Kasumi-1 (cell line): ENCODE data around the gene KLRG1.
A peak's percentile ranks its signal among the peaks of the same experiment; 100 is the strongest.

Experiments used
- DNase-seq, 2 experiments: peaks; one replicate each; lab custom pipeline; 2025; lab: John Stamatoyannopoulos, UW

Gene KLRG1

DNA sequence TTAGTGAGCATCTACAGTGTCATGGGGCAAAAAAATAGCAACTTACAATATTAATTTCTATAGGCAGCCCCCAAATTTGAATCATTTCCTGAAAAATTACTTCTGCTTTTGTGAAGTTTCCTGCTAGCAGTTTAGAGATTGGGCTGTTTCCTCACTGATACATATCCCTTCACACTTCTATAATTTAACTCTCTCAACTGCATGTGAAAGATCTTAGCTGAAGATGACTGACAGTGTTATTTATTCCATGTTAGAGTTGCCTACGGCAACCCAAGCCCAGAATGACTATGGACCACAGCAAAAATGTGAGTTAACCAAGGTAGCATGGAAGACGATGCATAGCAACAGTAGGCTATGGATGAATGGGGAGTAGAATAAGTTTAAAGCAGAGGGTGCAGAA, at the start of gene KLRG1:
TSS of gene KLRG1 (plus strand) at position 134 of the 400 bp plus-strand sequence. CDS start at position 224, 90 bp downstream.
- DNase-seq: peak; percentile 54 to 59

DNA sequence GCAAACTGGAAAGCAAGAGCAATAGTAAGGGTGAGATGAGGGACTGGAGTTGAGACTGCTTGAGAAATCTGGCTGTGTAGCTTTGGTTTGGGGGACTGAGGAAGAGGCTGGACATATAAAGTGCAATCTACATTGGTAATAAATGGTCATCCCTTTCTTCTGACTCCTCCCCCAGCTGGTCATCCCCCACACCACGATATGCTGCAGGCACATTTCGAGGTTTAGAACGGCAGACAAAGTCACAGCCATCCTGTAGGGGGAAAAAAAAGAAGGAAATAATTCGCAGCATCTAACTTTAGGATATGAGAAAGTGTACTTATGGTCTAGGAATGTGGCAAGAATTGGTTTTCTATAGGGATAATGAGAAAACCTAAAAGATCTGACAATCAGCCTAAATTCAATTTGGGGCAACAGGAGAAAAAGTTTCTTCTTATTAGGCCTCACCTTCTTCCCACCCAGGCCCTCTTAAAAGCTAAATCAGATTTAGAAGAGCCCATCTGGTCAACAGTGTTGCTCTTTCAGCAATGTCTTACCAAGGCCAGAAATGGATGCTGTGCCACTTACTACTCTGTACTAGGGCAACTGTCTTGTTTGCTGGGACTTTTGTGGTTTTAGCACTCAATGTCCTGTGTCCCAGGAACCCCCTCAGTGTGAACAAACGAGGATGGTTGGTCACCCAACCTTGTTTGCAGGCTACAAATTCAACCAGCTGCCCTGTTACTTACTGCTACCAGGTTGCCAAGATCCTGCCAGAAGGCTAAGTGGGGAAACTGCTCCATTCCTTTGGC, 47.5 kb upstream of the KLRG1 start:
- no peak for DNase-seq

DNA sequence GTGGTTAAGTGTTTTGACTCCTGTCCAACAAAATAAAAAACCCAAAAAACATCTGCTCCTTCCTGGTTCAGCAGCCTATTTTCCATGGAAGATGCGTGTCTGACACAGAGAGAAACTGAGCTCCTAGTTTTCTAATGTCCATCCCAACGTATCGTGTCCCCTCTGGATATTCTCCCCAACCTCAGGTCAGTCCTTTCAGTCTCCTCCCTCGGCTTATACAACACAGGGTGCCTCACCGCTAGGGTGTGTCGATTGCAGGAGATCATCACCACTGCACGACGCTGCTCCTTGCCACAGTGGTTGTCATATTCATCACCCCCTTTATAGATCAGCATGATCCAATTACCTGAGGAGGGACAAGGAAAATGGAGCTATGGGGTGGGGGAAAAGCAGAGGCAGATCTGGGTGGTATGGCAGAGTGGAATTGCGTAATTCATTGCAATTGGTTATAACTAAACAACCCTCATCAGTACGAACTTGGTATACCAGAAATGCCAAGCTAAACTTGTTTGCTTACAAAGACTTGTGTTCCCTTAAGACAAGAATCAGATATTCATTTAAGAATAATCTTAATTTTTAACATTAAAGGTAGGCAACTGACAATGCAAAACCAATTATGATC, 45.7 kb upstream of the KLRG1 start:
- no peak for DNase-seq

DNA sequence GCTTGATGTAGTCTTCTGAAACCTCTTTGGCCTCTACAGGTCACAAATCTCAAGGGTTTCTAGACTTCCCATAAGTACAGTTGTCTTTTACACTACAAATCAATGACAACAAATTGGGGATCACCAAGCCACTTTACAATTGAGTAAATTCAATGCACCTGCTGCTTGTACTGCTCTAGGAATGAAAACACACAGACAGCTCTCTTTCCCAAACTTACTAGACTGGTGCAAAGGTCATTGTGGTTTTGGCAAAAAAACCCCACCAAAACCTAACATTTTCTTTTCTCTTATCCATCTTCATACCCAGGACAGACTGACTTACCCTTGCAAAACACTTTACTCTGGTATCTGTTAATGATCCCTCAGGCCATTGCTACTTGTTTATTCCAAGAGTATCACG, 42.6 kb upstream of the KLRG1 start:
- DNase-seq: no peak

DNA sequence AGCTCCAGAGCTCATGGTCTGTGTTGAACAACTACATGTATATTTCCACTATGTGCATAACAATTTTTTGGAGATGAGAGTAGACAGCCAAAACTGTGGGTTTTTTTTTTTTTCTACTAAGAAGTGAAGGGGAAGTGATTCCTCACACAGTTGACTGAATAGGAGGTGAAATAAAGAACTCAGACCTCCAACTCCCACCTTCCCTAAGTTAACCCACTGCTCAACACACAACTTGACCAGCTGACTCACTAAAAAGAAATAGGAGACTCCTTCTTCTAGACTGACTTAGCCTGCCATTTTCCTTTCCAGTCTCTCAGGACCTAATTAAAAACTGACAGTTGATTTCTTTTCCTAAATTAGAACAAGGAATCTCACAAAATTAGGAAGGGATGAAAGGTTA, 41.6 kb upstream of the KLRG1 start:
- DNase-seq: no peak

DNA sequence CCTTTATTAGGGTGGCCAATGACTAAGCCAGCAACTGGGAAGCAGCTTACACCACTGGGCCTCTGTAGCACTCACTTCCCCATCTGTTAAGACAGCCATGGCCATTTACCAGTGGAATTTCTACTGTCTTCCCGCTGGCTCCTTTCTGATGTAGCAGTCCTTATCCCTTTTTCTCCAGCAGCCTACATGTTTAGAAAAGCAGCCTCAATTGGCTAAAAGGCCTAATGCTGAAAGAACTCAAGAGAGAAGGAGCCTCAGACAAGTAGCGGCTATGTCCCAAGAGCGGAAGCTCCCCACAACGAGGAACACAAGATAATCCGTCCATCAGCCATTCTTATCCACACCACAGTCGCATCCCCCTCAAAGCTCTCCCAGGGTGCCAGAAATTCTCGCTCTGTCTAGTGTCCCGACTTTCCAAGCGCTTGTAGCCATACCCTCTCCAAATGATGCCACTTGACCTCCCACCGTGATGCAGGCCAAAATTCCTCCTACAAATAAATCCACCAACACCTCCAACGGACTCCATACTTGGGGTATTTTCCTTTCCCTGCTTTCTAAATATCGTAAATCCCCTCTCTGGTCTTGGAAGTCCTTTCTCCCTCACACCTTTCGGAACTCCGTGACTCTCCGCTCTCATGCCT, 40.5 kb upstream of the KLRG1 start:
- DNase-seq: peak; percentile 39 to 50

DNA sequence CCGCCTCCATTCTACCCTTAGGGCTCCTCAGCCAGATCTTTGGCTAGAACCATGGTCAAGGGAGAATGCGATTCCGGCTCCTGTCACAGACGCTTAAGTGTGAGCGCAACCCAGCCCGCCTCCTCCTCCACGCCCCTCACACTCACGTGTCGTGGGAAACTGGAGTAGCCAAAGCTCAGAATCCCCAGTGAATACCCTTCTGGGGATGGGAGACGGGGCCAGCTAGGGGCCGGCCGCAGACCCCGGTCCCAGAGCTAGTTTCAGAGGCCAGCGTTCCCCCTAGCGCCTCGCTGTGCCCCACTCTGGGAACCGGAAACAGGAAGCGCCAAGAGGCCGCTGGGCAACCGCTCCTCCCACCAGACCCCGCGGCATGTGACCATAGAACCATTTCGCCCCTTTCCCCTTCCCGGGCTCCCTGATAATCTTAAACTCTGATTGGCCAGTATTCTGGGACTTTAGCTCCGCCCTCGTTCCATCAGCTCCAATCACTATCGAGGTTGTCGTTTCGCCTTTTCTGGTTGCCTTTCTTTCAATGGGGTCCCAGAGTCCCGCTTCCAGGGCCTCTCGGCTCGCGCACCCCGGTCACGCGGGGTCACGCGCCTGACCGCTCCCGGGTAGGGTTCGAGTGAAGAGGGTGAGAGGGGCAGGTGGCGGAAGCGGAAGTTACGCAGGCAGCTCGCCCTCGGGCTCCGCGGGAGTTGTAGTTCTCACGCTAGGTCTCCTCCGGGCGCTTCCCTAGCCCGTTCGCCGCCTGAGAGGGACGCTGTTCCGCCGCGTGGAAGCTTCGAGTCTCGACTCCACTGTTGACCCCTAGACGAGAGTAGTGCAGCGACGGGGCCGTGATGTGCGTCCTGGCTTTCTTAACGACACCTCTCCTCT, 39.8 kb upstream of the KLRG1 start, which contains the start of gene M6PR:
TSS of gene M6PR (minus strand) at position 304 of the 879 bp plus-strand sequence. CDS start 3,241 bp downstream, outside the sequence.
- peak; percentile 95 to 96 for DNase-seq

DNA sequence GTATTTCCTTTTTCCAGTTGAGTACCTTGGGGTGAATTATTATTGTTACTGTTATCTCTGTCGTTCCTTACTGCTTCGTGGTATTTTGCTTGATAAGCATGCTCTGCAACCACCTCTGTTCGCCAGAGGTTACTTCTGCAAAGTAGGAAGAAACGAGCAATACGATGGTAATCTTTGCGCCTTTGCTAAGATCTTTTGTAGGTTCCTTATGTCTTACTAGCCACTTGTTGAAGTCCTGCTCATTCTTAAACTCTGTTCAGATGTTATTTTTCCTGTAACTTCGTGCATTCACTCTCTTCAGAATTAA, 39.2 kb upstream of the KLRG1 start:
- no peak for DNase-seq

DNA sequence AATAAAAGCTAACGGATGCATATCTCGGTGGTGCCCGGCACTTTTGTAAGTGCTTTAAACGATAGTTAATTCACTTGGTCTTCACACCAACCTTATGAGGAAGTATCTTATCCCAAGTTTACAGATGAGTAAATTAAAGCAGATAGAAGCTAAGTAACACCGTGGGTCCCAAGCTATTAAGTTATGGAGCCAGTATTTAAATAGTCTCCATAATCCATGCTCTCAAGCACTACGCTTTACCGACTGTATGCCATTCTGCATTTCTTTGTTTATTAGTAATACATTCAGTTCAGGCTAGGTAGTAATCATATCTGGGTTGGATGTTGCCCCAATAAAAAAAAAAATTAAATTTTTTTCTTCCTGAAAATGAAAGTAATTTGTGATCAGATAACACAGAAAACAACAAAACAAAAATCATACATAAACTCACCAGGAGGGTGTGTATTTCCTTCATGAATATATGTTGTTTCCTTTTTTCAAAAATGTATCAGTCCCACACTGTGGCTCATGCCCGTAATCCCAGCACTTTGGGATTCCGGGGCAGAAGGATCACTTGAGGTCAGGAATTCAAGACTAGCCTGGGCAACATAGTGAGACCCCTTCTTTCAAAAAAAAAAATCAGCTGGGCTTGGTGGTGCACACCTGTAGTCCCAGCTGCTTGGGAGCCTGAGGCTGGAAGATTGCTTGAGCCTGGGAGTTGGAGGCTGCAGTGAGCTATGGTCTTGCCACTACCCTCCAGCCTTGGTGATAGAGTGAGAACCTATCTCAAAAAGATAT, 38.5 kb upstream of the KLRG1 start:
- DNase-seq: peak in 1 of 2 experiments; percentile 22

DNA sequence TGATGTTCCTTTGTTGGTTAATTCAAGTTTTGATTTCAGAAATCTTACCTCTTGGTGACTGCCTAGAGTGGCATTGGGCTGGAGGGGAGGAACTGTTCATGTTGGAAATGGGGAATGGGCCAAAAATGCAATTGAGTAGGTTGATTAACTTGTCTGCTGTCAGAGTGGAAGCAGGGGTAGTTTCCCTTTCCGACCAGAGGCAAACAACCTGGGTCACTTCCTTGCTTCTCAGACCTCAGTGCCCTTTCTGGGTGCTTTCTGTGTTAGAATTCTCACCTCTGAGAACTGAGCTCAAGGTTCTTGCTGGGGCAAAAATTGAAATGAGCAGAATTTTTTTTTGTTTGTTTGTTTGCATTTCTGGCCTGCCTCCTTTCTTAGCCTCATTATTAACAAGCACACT, 37.6 kb upstream of the KLRG1 start:
- DNase-seq: no peak

DNA sequence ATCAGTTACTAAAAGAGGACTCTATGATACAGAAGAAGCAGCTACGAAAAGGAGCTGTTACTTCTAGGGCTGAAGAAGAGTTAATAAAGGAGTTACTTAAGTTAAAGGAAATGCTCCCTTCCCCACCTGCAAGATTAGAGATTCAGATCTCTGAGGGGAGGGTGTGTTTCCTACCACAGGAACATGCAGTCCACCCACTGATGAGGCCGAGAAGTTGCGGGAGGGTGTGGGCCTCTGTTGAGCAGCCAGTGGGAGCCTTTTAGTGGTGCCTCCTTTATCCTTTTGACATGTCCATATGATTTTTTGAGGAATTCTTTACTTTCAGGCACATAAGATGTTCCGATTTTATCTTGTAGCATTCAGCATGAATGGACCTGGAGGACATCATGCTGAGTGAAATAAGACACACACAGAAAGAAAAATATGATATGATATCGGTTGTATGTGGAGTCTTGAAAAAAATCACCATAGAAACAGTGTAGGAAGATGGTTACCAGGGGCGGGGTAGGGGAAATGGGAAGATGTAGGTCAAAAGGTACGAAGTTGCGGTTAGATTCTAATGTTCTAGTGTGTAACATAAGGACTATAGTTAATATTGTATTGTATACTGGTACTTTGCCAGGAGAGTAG, 35.5 kb upstream of the KLRG1 start:
- DNase-seq: no peak

DNA sequence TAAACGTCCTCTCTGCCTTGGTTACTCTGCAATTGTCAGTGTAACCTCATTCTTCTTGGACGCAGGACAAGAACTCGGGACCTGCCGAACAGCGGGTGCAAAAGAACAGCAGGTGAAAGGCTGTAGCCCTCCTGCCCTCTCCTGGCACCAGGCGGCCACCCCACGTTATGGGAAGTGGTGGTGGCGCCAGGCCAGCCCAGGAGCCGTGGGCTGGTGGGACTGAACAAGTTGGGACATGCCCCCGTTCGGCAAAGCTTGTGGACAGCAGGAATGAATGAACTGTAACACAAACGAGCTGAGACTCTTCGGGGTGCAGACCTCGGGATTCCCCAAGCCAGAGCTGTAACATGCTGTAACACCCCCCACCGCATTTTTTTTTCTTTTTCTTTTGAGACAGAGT, 33.3 kb upstream of the KLRG1 start:
- no peak for DNase-seq

DNA sequence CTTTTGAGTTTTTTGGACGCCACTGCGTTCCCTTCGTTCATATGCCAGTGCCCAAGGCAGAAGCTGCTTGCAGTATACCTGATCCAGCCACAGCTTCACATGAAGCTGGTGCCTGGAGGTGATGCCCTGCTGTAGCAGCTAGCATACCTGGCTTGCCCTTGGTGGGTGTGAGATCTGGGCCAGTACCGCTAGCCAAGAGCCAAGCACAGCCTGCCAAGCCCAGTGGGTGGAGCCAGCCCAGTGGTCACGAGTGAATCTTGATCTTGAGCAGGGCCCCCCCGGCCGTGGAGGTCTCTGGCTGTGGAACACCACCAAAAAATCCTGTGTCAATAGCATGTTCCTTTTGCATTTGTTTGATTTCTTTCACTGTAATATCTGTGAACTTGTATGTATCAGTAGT, 32.6 kb upstream of the KLRG1 start:
- no peak for DNase-seq

DNA sequence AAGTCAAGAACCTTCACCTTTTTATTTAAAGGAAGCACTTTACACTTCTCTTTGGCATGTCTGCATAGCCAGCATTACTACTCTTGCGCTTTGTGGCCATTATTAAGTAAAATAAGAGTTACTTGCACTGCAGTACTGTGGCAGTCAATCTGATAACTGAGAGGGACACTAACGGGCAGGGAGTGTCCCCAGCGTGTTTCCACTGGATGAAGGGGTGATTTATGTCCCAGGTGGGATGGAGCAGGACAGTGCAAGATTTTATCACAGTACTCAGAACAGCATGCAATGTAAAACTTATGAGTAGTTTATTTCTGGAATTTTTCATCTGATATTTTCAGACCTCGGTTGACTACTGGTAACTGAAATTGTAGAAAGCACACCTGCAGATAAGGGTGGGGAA, 31.8 kb upstream of the KLRG1 start:
- DNase-seq: no peak

DNA sequence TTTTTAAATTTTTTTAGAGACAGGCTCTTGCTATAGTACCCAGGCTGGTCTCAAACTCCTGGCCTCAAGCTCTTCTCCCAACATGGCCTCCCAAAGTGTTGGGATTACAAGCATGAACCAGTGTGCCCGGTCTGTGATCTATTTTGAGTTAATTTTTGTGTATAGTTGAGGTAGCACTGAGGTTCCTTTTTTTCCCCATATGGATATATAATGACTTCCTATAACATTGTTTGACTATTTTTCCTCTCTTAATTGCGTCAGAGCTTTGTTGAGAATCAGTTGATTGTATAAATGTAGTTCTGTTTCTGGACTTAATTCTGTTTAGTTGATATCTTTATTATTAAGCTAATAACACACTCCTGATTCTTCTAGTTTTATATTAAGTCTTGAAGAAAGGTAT, 31.3 kb upstream of the KLRG1 start:
- DNase-seq: no peak

DNA sequence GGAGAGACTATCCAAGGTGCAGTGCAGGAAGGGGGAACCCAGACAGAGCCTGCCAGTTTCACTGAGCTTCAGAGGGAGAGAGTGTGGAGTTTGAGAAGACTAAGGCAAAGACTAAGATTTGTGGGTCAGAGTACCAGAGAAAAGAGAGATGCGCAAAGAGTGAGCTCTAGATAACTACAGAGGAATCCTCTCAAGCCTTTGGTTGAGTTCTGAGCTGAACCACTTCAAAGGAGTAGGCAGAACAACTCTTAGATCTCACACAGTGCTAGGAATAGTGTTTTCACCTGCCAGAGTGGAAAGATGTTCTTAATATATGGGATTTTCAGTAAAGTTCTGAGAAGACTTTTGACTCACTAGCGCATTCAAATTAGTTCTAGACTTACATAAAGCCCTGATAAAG, 29.2 kb upstream of the KLRG1 start:
- no peak for DNase-seq

DNA sequence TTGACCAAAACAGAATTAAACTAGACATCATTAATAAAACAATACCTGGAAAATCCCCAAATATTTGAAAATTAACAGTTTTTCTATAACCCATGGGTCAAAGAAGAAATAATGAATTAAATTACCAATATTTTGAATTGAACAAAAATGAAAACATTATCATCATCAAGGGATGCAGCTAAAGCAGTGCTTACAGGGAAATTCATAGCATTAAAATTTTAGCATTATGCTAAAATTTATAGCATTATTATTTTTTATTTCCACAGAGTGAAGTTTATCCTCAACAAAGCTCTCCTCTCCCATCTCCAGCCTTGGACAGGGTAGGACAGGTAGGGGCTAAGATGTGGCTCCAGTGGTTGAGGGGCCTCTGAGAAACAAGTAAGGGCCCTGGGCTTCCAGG, 20.6 kb upstream of the KLRG1 start:
- DNase-seq: no peak

DNA sequence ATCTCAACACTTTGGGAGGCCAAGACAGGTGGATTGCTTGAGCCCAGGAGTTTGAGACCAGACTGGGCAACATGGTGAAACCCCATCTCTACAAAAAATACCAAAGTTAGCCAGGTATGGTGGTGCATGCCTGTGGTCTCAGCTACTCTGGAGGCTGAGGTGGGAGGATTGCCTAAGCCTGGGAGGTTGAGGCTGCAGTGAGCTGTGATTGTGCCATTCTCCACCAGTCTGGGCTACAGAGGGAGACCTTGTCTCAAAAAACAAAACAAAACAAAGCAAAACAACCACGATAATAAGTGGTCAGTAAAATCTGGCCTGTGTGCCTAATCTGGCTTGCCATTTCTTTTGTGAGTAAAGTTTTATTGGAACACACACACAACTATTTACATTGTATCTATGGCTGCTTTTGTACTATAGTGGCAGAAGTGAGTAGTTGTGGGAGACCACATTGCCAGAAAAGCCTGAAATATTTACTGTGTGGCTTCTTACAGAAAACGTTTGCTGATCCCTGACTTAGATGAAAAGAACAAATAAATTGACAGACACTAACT, 19.4 kb upstream of the KLRG1 start:
- DNase-seq: no peak

DNA sequence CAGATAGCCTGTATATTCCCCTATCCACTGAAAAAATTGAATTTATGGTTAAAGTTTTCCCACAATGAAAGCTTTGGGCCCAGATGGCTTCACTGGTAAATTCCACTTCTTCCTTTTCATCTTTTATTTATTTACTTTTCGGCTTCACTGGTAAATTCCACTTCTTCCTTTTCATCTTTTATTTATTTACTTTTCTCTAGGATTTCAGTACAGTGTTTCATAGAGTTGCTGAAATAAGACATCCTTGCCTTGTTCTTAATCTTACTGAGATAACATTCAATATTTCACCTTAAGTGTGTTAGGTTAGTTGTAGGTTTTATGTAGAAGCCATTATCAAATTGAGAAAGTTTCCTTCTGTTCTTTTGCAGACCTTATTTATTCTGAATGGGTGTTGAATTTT, 18.9 kb upstream of the KLRG1 start:
- DNase-seq: no peak

DNA sequence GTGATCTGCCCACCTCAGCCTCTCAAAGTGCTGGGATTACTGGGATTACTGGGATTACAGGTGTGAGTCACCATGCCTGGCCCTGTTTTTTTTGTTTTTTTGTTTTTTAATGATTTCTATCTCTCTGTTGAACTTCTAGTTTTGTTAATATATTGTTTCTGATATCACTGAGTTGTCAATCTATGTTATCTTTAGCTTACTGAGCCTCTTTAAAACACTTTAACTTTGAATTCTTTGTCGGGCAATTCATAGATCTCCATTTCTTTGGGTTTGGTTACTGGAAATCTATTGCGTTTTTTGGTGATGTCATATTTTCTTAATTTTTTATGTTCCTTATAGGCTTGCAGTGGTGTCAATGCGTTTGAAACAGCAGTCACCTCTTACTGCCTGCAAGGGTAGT, 9.2 kb upstream of the KLRG1 start:
- no peak for DNase-seq
